Endothelial cell of umbilical vein (primary cell): ENCODE data around the gene SH3BP5. TPM values are rescaled to one million over a fixed set of nuclear protein-coding genes. Genes with fewer than 3 reads are reported as not detected.

Source experiments
- BruUV-seq: library from RNA; stranded (reverse); fragments of 400-500 nt; replicated peaks from 2 replicates; lab custom pipeline; 2021; lab: Mats Ljungman, UMichigan
- CTCF ChIA-PET: fragments of 300-600, 350-600 bp; sonication (Branson Sonifier 250); formaldehyde crosslinking; loops from one replicate; lab custom pipeline; 2021; ENCODE audit warnings: antibody characterized with exemption, inconsistent platforms; lab: Charles Lee
- POLR2A ChIA-PET: fragments of 300-600, 350-600 bp; sonication (Branson Sonifier 250); formaldehyde crosslinking; loops from one replicate; lab custom pipeline; 2021; ENCODE audit warnings: antibody characterized with exemption, inconsistent platforms; lab: Charles Lee
- DNase-seq: peaks from one replicate; pipeline ENCODE4 v3.0.0-alpha.2; 2011; ENCODE audit warnings: low read depth, low spot score
- FAIRE-seq: peaks from 2 replicates; lab custom pipeline; 2011; peaks lifted over from hg19 to GRCh38; lab: Jason Lieb, UNC
- H2AFZ ChIP-seq: 2 replicates; pipeline ENCODE4 v1.6.0; 2012; ENCODE audit warnings: low read depth, low read length, control low read depth, inconsistent platforms
- H3K27ac ChIP-seq: 2 replicates; pipeline ENCODE4 v1.5.1; 2011; ENCODE audit warnings: low read depth, mild to moderate bottlenecking, control low read depth, low read length, moderate library complexity; ENCODE audit not compliant: insufficient read depth
- H3K27me3 ChIP-seq, 2 experiments: 2 replicates each; pipeline versions ENCODE4 v1.6.0 to v1.6.1; 2011; ENCODE audit warnings: low read length in 2 of 2, mixed read lengths in 1 of 2; ENCODE audit not compliant: control insufficient read depth in 2 of 2, insufficient read depth in 2 of 2
- H3K36me3 ChIP-seq, 2 experiments: 2 replicates in 1 of 2; 3 replicates in 1 of 2; pipeline ENCODE4 v1.5.1; 2011; ENCODE audit warnings: low read length in 2 of 2, mild to moderate bottlenecking in 1 of 2, moderate library complexity in 1 of 2; ENCODE audit not compliant: control insufficient read depth in 2 of 2, insufficient read depth in 2 of 2; ENCODE audit errors: extremely low read depth in 1 of 2
- H3K4me1 ChIP-seq: 3 replicates; pipeline ENCODE4 v1.5.1; 2011; ENCODE audit warnings: mild to moderate bottlenecking, low read length; ENCODE audit not compliant: control insufficient read depth, insufficient read depth; ENCODE audit errors: extremely low read depth
- H3K4me2 ChIP-seq: 2 replicates; pipeline ENCODE4 v1.6.1; 2011; ENCODE audit warnings: low read length, control low read depth, mixed read lengths; ENCODE audit not compliant: insufficient read depth
- H3K4me3 ChIP-seq, 3 experiments: fragments of 200-600 bp in 1 of 3; sonication (generic), shearing (Covaris generic) in 1 of 3; replicated peaks in 1 of 3; 2 replicates each; pipeline ENCODE4 v1.5.1; 2011 to 2016; ENCODE audit warnings: control low read depth in 3 of 3, low read length in 3 of 3, mild to moderate bottlenecking in 2 of 3, inconsistent platforms in 1 of 3, low read depth in 1 of 3, moderate library complexity in 1 of 3; ENCODE audit not compliant: insufficient read depth in 1 of 3
- H3K79me2 ChIP-seq: 2 replicates; pipeline ENCODE4 v1.6.0; 2012; ENCODE audit warnings: low read length, inconsistent platforms; ENCODE audit not compliant: control insufficient read depth, insufficient read depth
- H3K9ac ChIP-seq: replicated peaks from 2 replicates; pipeline ENCODE3; 2011; ENCODE audit warnings: low read length, control low read depth; ENCODE audit not compliant: insufficient read depth; ENCODE audit errors: extremely low read depth
- H3K9me1 ChIP-seq: replicated peaks from 3 replicates; pipeline ENCODE4 v1.6.0; 2011; ENCODE audit warnings: mild to moderate bottlenecking, low read length; ENCODE audit not compliant: control insufficient read depth, insufficient read depth; ENCODE audit errors: extremely low read depth
- H3K9me3 ChIP-seq: replicated peaks from 2 replicates; pipeline ENCODE4 v1.5.1; 2012; ENCODE audit warnings: low read length, inconsistent platforms; ENCODE audit not compliant: control insufficient read depth, insufficient read depth
- H4K20me1 ChIP-seq: replicated peaks from 2 replicates; pipeline ENCODE3; 2011; ENCODE audit warnings: mild to moderate bottlenecking, low read length; ENCODE audit not compliant: control insufficient read depth, insufficient read depth; ENCODE audit errors: extremely low read depth
- EZH2 ChIP-seq: IDR thresholded peaks from 2 replicates; pipeline ENCODE4 v1.6.1; 2012; ENCODE audit warnings: borderline replicate concordance, low read depth, mild to moderate bottlenecking, moderate library complexity, low read length, inconsistent platforms; ENCODE audit not compliant: severe bottlenecking
- FOS ChIP-seq: IDR thresholded peaks from 2 replicates; pipeline ENCODE4 v1.6.1; 2011; ENCODE audit warnings: mild to moderate bottlenecking, low read length, moderate library complexity, borderline replicate concordance; ENCODE audit not compliant: insufficient read depth
- GATA2 ChIP-seq: IDR thresholded peaks from 2 replicates; pipeline ENCODE4 v1.7.0; 2011; ENCODE audit warnings: low read depth, mild to moderate bottlenecking, moderate library complexity, mixed read lengths, low read length; ENCODE audit not compliant: insufficient read length, insufficient read depth
- JUN ChIP-seq: IDR thresholded peaks from 2 replicates; pipeline ENCODE4 v1.6.1; 2011; ENCODE audit warnings: borderline replicate concordance, low read depth; ENCODE audit not compliant: insufficient read length, insufficient read depth
- MYC ChIP-seq: IDR thresholded peaks from one replicate; pipeline ENCODE4 v1.6.1; 2011; ENCODE audit warnings: mild to moderate bottlenecking, low read depth, low read length
- POLR2A ChIP-seq: IDR thresholded peaks from 2 replicates; pipeline ENCODE4 v1.6.1; 2012; ENCODE audit warnings: low read depth, mild to moderate bottlenecking, control low read depth, low read length
- POLR2AphosphoS5 ChIP-seq: IDR thresholded peaks from 2 replicates; pipeline ENCODE4 v1.6.1; 2012; ENCODE audit warnings: low read depth, mild to moderate bottlenecking, control low read depth, low read length, moderate library complexity; ENCODE audit not compliant: insufficient read depth
- dilution Hi-C: fragments of 300-500 bp; cut with MboI; formaldehyde crosslinking; loops from one replicate; pipeline ENCODE4 v1.15.0; 2019; ENCODE audit warnings: low sequenced_read_pairs; ENCODE audit not compliant: extremely low pct_ligation_motif_present
- intact Hi-C: fragments of 100-400 bp; cut with micrococcal nuclease; formaldehyde crosslinking; loops from one replicate; pipeline ENCODE4 v1.10.0; 2022
- polyA plus RNA-seq, 4 experiments: library from polyadenylated mRNA; depleted of rRNA in 3 of 4; stranded (reverse) in 3 of 4; unstranded in 1 of 4; fragments of >200 nt; gene quantifications; 2 replicates each; pipeline versions ENCODE4 v1.2.1 to v1.2.3, GENCODE V29; 2011 to 2012; ENCODE audit warnings: missing spikeins in 1 of 4
- total RNA-seq: library from RNA; stranded (reverse); gene quantifications from 2 replicates; pipeline ENCODE4 v1.2.3, GENCODE V29; 2021
- TF ChIP-seq, protein P1 (sequence below): IDR thresholded peaks from 2 replicates; pipeline ENCODE4 v1.6.1; 2011; ENCODE audit not compliant: insufficient read depth, insufficient read length
- TF ChIP-seq, protein P2 (sequence below), 2 donors: IDR thresholded peaks; 1 replicate in 1 of 2; 2 replicates in 1 of 2; pipeline ENCODE4 v1.5.1; 2011; ENCODE audit warnings: low read length in 2 of 2, mild to moderate bottlenecking in 2 of 2, moderate library complexity in 2 of 2, control low read depth in 1 of 2, inconsistent platforms in 1 of 2, low read depth in 1 of 2; ENCODE audit not compliant: insufficient read depth in 1 of 2; ENCODE audit errors: extremely low read depth in 1 of 2

Gene SH3BP5
- total and polyA plus RNA-seq, 2 donors (not counting 3 experiments of a cell fraction or from before 2014, with no cell fraction given) = 35.3 to 76.3 TPM

DNA sequence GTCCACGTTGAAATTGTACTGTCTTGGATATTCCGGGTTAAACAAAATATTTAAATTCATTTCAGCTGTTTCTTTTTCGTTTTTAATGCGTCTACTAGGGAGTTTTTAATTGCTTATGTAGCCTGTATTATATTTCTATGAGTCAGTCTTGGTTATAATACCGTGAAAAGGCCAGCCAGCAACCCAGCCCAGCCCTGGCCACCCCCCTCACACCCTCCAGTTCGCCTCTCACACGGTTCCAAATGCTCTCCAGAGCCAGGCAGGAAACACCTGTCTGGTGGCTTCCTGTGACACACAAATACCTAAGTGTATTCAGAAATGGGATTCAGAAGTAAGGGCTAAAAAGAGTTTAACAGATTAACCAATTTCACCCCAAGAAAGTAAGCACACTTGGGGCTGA lies 4.4 kb downstream of the SH3BP5 start:
- peak; percentile 79 for FAIRE-seq
- H3K27ac ChIP-seq = peak overlapping the region; percentile 86
- no peaks in the 10 kb centered on the region for H3K9me3 ChIP-seq
- H3K79me2 ChIP-seq = peaks cover 81% of the 10 kb centered on the region
- BruUV-seq = no TSS peak
- peaks cover 2 to 3% of the 10 kb centered on the region in 2 experiments for H3K36me3 ChIP-seq
- no peaks in the 10 kb centered on the region for H4K20me1 ChIP-seq
- H3K4me2 ChIP-seq = peak overlapping the region; percentile 75
- POLR2A ChIA-PET = interaction anchor here (0.7 kb wide), 2 partner anchors 18 to 77 kb away, joined by 4 read pairs; no protein-coding TSS in a partner anchor
- peak; percentile 96 for DNase-seq
- no peaks in the 10 kb centered on the region for H3K9me1 ChIP-seq
- intact Hi-C loops = loop anchor here (1.0 kb wide), 3 partner anchors 28 to 50 kb away; no protein-coding TSS in a partner anchor
- H3K27me3 ChIP-seq = no peaks in the 10 kb centered on the region
- H2AFZ ChIP-seq = no peak overlapping the region
- TF ChIP-seq GATA2 (peak; percentile 15), JUN (peak; percentile 36), EZH2 (no peak), POLR2AphosphoS5 (peak; percentile 67), MYC (no peak), FOS (peak; percentile 57), POLR2A (peak; percentile 32)
- TF ChIP-seq, protein P1, sequence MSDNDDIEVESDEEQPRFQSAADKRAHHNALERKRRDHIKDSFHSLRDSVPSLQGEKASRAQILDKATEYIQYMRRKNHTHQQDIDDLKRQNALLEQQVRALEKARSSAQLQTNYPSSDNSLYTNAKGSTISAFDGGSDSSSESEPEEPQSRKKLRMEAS = no peak
- TF ChIP-seq, protein P2, sequence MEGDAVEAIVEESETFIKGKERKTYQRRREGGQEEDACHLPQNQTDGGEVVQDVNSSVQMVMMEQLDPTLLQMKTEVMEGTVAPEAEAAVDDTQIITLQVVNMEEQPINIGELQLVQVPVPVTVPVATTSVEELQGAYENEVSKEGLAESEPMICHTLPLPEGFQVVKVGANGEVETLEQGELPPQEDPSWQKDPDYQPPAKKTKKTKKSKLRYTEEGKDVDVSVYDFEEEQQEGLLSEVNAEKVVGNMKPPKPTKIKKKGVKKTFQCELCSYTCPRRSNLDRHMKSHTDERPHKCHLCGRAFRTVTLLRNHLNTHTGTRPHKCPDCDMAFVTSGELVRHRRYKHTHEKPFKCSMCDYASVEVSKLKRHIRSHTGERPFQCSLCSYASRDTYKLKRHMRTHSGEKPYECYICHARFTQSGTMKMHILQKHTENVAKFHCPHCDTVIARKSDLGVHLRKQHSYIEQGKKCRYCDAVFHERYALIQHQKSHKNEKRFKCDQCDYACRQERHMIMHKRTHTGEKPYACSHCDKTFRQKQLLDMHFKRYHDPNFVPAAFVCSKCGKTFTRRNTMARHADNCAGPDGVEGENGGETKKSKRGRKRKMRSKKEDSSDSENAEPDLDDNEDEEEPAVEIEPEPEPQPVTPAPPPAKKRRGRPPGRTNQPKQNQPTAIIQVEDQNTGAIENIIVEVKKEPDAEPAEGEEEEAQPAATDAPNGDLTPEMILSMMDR (IDR thresholded peaks at IDR 0.05; ENCODE audit: extremely low read depth in 1 of 2, insufficient read depth in 1 of 2, low read depth in 1 of 2, low read length in 2 of 2) = no peak
- peak overlapping the region; percentile 44 for H3K9ac ChIP-seq
- dilution Hi-C loops = no loop called here
- no peak overlapping the region for H3K4me3 ChIP-seq
- peaks cover 55% of the 10 kb centered on the region for H3K4me1 ChIP-seq
- CTCF ChIA-PET = interaction anchor here (0.8 to 7.9 kb wide), 5 partner anchors 27 to 60 kb away, joined by 3 to 185 read pairs (median 6); no protein-coding TSS in a partner anchor
